CD4-positive, CD25-positive, alpha-beta regulatory T cell (primary cell): Measurements from ENCODE around the gene GABRG2. TPM values are rescaled to one million over a fixed set of nuclear protein-coding genes. Genes with fewer than 3 reads are reported as not detected.

Source experiments
- ATAC-seq, 2 donors: fragments of 150-1000 bp; cut with Tn5 transposase; one replicate each; pipeline ENCODE4 v1.10.0; 2021; ENCODE audit warnings: low read depth in 2 of 2, moderate number of reproducible peaks in 2 of 2, moderate library complexity in 1 of 2
- DNase-seq, 3 donors: peaks; one replicate each; pipeline versions ENCODE4 v3.0.0 to v3.0.0-alpha.2; 2012 to 2022; ENCODE audit warnings: mixed read lengths in 1 of 3
- H3K27ac ChIP-seq: one replicate; pipeline ENCODE4 v1.7.0; 2013; ENCODE audit warnings: mild to moderate bottlenecking, low read length; ENCODE audit not compliant: insufficient read depth, poor library complexity, severe bottlenecking
- H3K27me3 ChIP-seq: one replicate; pipeline ENCODE4 v1.7.0; 2013; ENCODE audit warnings: low read length; ENCODE audit not compliant: control insufficient read depth, insufficient read depth
- H3K36me3 ChIP-seq: one replicate; pipeline ENCODE4 v1.7.0; 2013; ENCODE audit warnings: mild to moderate bottlenecking, low read length, moderate library complexity; ENCODE audit not compliant: control insufficient read depth, insufficient read depth
- H3K4me1 ChIP-seq: 2 replicates; pipeline ENCODE4 v1.7.0; 2013; ENCODE audit warnings: mild to moderate bottlenecking, low read length; ENCODE audit not compliant: insufficient read depth, control insufficient read depth, poor library complexity, severe bottlenecking
- H3K4me3 ChIP-seq: one replicate; pipeline ENCODE4 v1.7.0; 2013; ENCODE audit warnings: low read depth, mild to moderate bottlenecking, low read length, moderate library complexity
- H3K9me3 ChIP-seq, 2 experiments: 1 replicate in 1 of 2; 2 replicates in 1 of 2; pipeline ENCODE4 v1.7.0; 2013; ENCODE audit warnings: low read length in 2 of 2, mild to moderate bottlenecking in 1 of 2, moderate library complexity in 1 of 2; ENCODE audit not compliant: control insufficient read depth in 2 of 2
- H3K27ac Mint-ChIP-seq, 3 donors: one replicate each; pipeline ENCODE4 v1.8.0; 2020 to 2022; ENCODE audit warnings: mild to moderate bottlenecking in 3 of 3, mixed read lengths in 3 of 3, moderate library complexity in 2 of 3
- H3K27me3 Mint-ChIP-seq: one replicate; pipeline ENCODE4 v1.8.0; 2022; ENCODE audit warnings: mild to moderate bottlenecking, mixed read lengths
- H3K36me3 Mint-ChIP-seq: one replicate; pipeline ENCODE4 v1.8.0; 2020; ENCODE audit warnings: mixed read lengths
- H3K4me1 Mint-ChIP-seq, 4 donors: one replicate each; pipeline ENCODE4 v1.8.0; 2020 to 2022; ENCODE audit warnings: mixed read lengths in 4 of 4, mild to moderate bottlenecking in 1 of 4
- H3K4me3 Mint-ChIP-seq, 4 donors: one replicate each; pipeline ENCODE4 v1.8.0; 2020 to 2022; ENCODE audit warnings: mild to moderate bottlenecking in 4 of 4, mixed read lengths in 4 of 4, moderate library complexity in 3 of 4
- H3K9me3 Mint-ChIP-seq, 7 donors: one replicate each; pipeline ENCODE4 v1.8.0; 2020 to 2022; ENCODE audit warnings: mixed read lengths in 7 of 7, mild to moderate bottlenecking in 3 of 7, moderate library complexity in 2 of 7
- polyA plus RNA-seq, 4 donors: library from polyadenylated mRNA; unstranded; fragments of 300-500 nt; fragmentation: Illumina TruSeq; gene quantifications; one replicate each; pipeline ENCODE4 v1.2.3, GENCODE V29; 2021
- total RNA-seq: library from RNA; stranded (reverse); gene quantifications from one replicate; pipeline ENCODE4 v1.2.3, GENCODE V29; 2022

GABRG2 gene
- total and polyA plus RNA-seq, 5 donors from 2014 or later = not detected

DNA sequence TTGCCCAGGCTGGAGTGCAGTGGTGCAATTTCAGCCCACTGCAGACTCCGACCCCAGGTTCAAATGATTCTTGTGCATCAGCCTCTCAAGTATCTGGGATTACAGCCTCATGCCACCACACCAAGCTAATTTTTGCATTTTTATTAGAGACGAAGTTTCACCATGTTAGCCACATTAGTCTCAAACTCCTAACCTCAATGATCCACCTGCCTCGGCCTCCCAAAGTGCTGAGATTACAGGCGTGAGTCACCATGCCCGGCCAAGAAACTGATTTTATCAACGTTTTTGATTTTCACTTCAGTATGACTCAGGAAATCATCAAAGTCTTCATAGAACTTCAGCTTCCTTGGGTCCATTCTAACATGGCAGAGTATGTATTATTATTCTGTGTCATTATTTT lies 125.4 kb downstream of the GABRG2 start:
- ATAC-seq (no peak), DNase-seq (no peak)
- Histone ChIP-seq H3K4me1 (no peaks in the 10 kb centered on the region), H3K4me3 (no peak overlapping the region), H3K9me3 (peaks cover 0 to 6% of the 10 kb centered on the region in 2 experiments), H3K36me3 (no peaks in the 10 kb centered on the region), H3K27me3 (no peaks in the 10 kb centered on the region), H3K27ac (no peak overlapping the region)
- Mint-ChIP-seq H3K27me3 (no peaks in the 10 kb centered on the region), H3K9me3 (peaks cover 0 to 13% (median 4%) of the 10 kb centered on the region in 7 donors), H3K4me1 (no peaks in the 10 kb centered on the region), H3K36me3 (no peaks in the 10 kb centered on the region), H3K27ac (no peak overlapping the region), H3K4me3 (peak overlapping the region in 1 of 4 donors; percentile 35)

DNA sequence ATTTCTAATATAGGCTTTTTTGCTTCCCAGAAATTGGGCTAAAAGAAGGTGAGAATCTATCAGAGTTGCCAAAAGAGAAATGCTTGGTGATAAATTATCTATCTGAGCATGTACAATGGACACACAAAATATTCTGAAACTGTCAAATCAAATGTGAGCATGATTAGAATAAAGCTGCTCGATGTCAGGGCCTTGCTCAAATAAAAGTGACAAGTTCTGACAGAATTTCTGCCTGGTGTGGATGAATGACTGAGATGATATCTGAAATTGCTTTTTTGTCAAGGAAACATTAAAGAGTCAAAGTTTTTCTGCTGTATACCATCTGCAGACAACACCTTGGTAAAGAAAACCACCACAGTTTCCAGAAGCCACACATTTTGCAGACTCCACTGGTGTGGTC lies 128.8 kb downstream of the GABRG2 start:
- Mint-ChIP-seq H3K27ac (no peak overlapping the region), H3K36me3 (no peaks in the 10 kb centered on the region), H3K4me1 (no peaks in the 10 kb centered on the region), H3K9me3 (peaks cover 0 to 8% (median 3%) of the 10 kb centered on the region in 7 donors), H3K4me3 (no peak overlapping the region), H3K27me3 (no peaks in the 10 kb centered on the region)
- Histone ChIP-seq H3K27ac (no peak overlapping the region), H3K27me3 (no peaks in the 10 kb centered on the region), H3K4me1 (no peaks in the 10 kb centered on the region), H3K36me3 (no peaks in the 10 kb centered on the region), H3K4me3 (no peak overlapping the region), H3K9me3 (no peaks in the 10 kb centered on the region)
- no peak for ATAC-seq
- DNase-seq = no peak

GRCh38 chr5:162202285-162202880 lies 134.8 kb downstream of the GABRG2 start:
- H3K4me1 Mint-ChIP-seq = no peaks in the 10 kb centered on the region
- no peak overlapping the region for H3K4me3 ChIP-seq
- no peaks in the 10 kb centered on the region for H3K27me3 ChIP-seq
- no peaks in the 10 kb centered on the region for H3K4me1 ChIP-seq
- H3K4me3 Mint-ChIP-seq = no peak overlapping the region
- DNase-seq (no peak), ATAC-seq (no peak)
- H3K27me3 Mint-ChIP-seq = no peaks in the 10 kb centered on the region
- no peaks in the 10 kb centered on the region for H3K36me3 ChIP-seq
- peaks cover 0 to 7% (median 2%) of the 10 kb centered on the region in 7 donors for H3K9me3 Mint-ChIP-seq
- no peaks in the 10 kb centered on the region for H3K9me3 ChIP-seq
- H3K27ac ChIP-seq = no peak overlapping the region
- no peak overlapping the region for H3K27ac Mint-ChIP-seq
- H3K36me3 Mint-ChIP-seq = no peaks in the 10 kb centered on the region

Other genes starting within 250 kb of the GABRG2 start
- not detected for gene GABRA1, start 219.7 kb upstream of the GABRG2 start, total RNA-seq
- not detected for gene GABRA1, start 219.7 kb upstream of the GABRG2 start, polyA plus RNA-seq